MG63 (cell line): ENCODE data around the gene RSBN1L. TPM values are rescaled to one million over a fixed set of nuclear protein-coding genes. Genes with fewer than 3 reads are reported as not detected.
"Not testable (repeated sequence)": the region's sequence is repeated elsewhere in the genome, so short reads cannot be mapped to it uniquely, and the experiment has no call there.

Experiments
- DNase-seq: peaks from one replicate; pipeline ENCODE4 v3.0.0-alpha.2; 2020
- H3K27me3 ChIP-seq: fragments of 250-450 bp; sonication (Bioruptor Pico); 2 replicates; pipeline ENCODE4 v1.5.1; 2020; ENCODE audit warnings: mild to moderate bottlenecking, moderate library complexity
- H3K36me3 ChIP-seq: fragments of 250-450 bp; sonication (Bioruptor Pico); 2 replicates; pipeline ENCODE4 v1.5.1; 2020; ENCODE audit warnings: mild to moderate bottlenecking, moderate library complexity
- H3K4me3 ChIP-seq: fragments of 250-450 bp; sonication (Bioruptor Pico); 2 replicates; pipeline ENCODE4 v1.5.1; 2020; ENCODE audit warnings: mild to moderate bottlenecking, moderate library complexity
- H3K9me3 ChIP-seq: fragments of 250-450 bp; sonication (Bioruptor Pico); 2 replicates; pipeline ENCODE4 v1.5.1; 2020; ENCODE audit warnings: mild to moderate bottlenecking, moderate library complexity
- total RNA-seq: library from RNA; depleted of rRNA; stranded (reverse); fragments of >200 nt; shearing (Covaris generic); gene quantifications from 2 replicates; pipeline ENCODE4 v1.2.3, GENCODE V29; 2014; ENCODE audit warnings: low replicate concordance

Gene RSBN1L
- total RNA-seq, 1 experiment from 2014 or later, result 19.1 TPM

- DNase-seq, result no peak
- Histone ChIP-seq H3K4me3 (no peak overlapping the region), H3K9me3 (no peaks in the 10 kb centered on the region), H3K36me3 (no peaks in the 10 kb centered on the region), H3K27me3 (no peaks in the 10 kb centered on the region)
Measured at GRCh38 chr7:77679608-77680007, 16.7 kb upstream of the RSBN1L start.

- no peaks in the 10 kb centered on the region for H3K36me3 ChIP-seq
- no peaks in the 10 kb centered on the region for H3K9me3 ChIP-seq
- no peak overlapping the region for H3K4me3 ChIP-seq
- no peaks in the 10 kb centered on the region for H3K27me3 ChIP-seq
- no peak for DNase-seq
Measured at GRCh38 chr7:77680266-77680665, 16.0 kb upstream of the RSBN1L start.

GRCh38 chr7:77684030-77684429, 12.2 kb upstream of the RSBN1L start:
- H3K9me3 ChIP-seq, result no peaks in the 10 kb centered on the region
- no peak for DNase-seq
- no peaks in the 10 kb centered on the region for H3K36me3 ChIP-seq
- H3K4me3 ChIP-seq, result no peak overlapping the region
- no peaks in the 10 kb centered on the region for H3K27me3 ChIP-seq

GRCh38 chr7:77685233-77685632, 11.0 kb upstream of the RSBN1L start:
- Histone ChIP-seq H3K36me3 (no peaks in the 10 kb centered on the region), H3K27me3 (no peaks in the 10 kb centered on the region), H3K9me3 (no peaks in the 10 kb centered on the region), H3K4me3 (no peak overlapping the region)
- DNase-seq, result no peak

- no peaks in the 10 kb centered on the region for H3K36me3 ChIP-seq
- no peaks in the 10 kb centered on the region for H3K9me3 ChIP-seq
- DNase-seq, result no peak
- H3K4me3 ChIP-seq, result no peak overlapping the region
- H3K27me3 ChIP-seq, result no peaks in the 10 kb centered on the region
Measured at GRCh38 chr7:77687100-77687746, 9.0 kb upstream of the RSBN1L start.

- H3K27me3 ChIP-seq, result no peaks in the 10 kb centered on the region
- H3K4me3 ChIP-seq, result no peak overlapping the region
- no peak for DNase-seq
- no peaks in the 10 kb centered on the region for H3K36me3 ChIP-seq
- H3K9me3 ChIP-seq, result no peaks in the 10 kb centered on the region
Measured at GRCh38 chr7:77687747-77688144, 8.5 kb upstream of the RSBN1L start.

- Histone ChIP-seq H3K4me3 (no peak overlapping the region), H3K36me3 (no peaks in the 10 kb centered on the region), H3K27me3 (no peaks in the 10 kb centered on the region), H3K9me3 (no peaks in the 10 kb centered on the region)
- no peak for DNase-seq
Measured at GRCh38 chr7:77690289-77690688, 6.0 kb upstream of the RSBN1L start.

GRCh38 chr7:77691892-77692491, 4.3 kb upstream of the RSBN1L start:
- no peak for DNase-seq

GRCh38 chr7:77693830-77694583, 2.3 kb upstream of the RSBN1L start:
- Histone ChIP-seq H3K4me3 (no peak overlapping the region), H3K36me3 (0 out of 2 replicates have a peak, but pooled peaks cover 2% of the 10 kb centered on the region), H3K9me3 (no peaks in the 10 kb centered on the region), H3K27me3 (no peaks in the 10 kb centered on the region)
- no peak for DNase-seq

More at GRCh38 chr7:77691892-77692491, 4.3 kb upstream of the RSBN1L start:
- Histone ChIP-seq H3K9me3 (no peaks in the 10 kb centered on the region), H3K4me3 (no peak overlapping the region), H3K27me3 (no peaks in the 10 kb centered on the region), H3K36me3 (no peaks in the 10 kb centered on the region)

GRCh38 chr7:77696643-77697534, 630 bp downstream of the RSBN1L start:
- Histone ChIP-seq H3K9me3 (no peaks in the 10 kb centered on the region), H3K4me3 (peak overlapping the region; percentile 93), H3K36me3 (peaks cover 2% of the 10 kb centered on the region; the same call in 1 of the 2 replicates), H3K27me3 (no peaks in the 10 kb centered on the region)
- peak; percentile 49 for DNase-seq

GRCh38 chr7:77697535-77697831, 1.2 kb downstream of the RSBN1L start:
- H3K4me3 ChIP-seq, result peak overlapping the region; percentile 93
- no peaks in the 10 kb centered on the region for H3K27me3 ChIP-seq
- no peaks in the 10 kb centered on the region for H3K9me3 ChIP-seq
- peaks cover 2% of the 10 kb centered on the region; the same call in 1 of the 2 replicates for H3K36me3 ChIP-seq
- no peak for DNase-seq

- DNase-seq, result no peak
- Histone ChIP-seq H3K9me3 (no peaks in the 10 kb centered on the region), H3K27me3 (no peaks in the 10 kb centered on the region), H3K4me3 (peak overlapping the region; percentile 93), H3K36me3 (peaks cover 2% of the 10 kb centered on the region; the same call in 1 of the 2 replicates)
Measured at GRCh38 chr7:77698042-77698625, 1.9 kb downstream of the RSBN1L start.

- Histone ChIP-seq H3K36me3 (peaks cover 2% of the 10 kb centered on the region; the same call in 1 of the 2 replicates), H3K27me3 (no peaks in the 10 kb centered on the region), H3K9me3 (no peaks in the 10 kb centered on the region), H3K4me3 (peak overlapping the region; percentile 93)
- DNase-seq, result no peak
Measured at GRCh38 chr7:77699056-77699455, 2.8 kb downstream of the RSBN1L start.

- no peak for DNase-seq
- Histone ChIP-seq H3K9me3 (no peaks in the 10 kb centered on the region), H3K27me3 (no peaks in the 10 kb centered on the region), H3K4me3 (no peak overlapping the region), H3K36me3 (peaks cover 3% of the 10 kb centered on the region; the same call in 1 of the 2 replicates)
Measured at GRCh38 chr7:77702513-77702912, 6.3 kb downstream of the RSBN1L start.

GRCh38 chr7:77702968-77703472, 6.8 kb downstream of the RSBN1L start:
- Histone ChIP-seq H3K4me3 (no peak overlapping the region), H3K9me3 (no peaks in the 10 kb centered on the region), H3K36me3 (peaks cover 2% of the 10 kb centered on the region; the same call in 1 of the 2 replicates), H3K27me3 (no peaks in the 10 kb centered on the region)
- no peak for DNase-seq

- DNase-seq, H3K36me3 ChIP-seq, H3K27me3 ChIP-seq, H3K9me3 ChIP-seq, H3K4me3 ChIP-seq: not testable (repeated sequence)
Measured at GRCh38 chr7:77703669-77704068, 7.4 kb downstream of the RSBN1L start.
